A673 (cell line): ENCODE measurements around the gene NMNAT3. TPM values are rescaled to one million over a fixed set of nuclear protein-coding genes. Genes with fewer than 3 reads are reported as not detected.
"Not testable (repeated sequence)": the region's sequence is repeated elsewhere in the genome, so short reads cannot be mapped to it uniquely, and the experiment has no call there.

Source experiments
- BruUV-seq: library from RNA; stranded (reverse); fragments of 400-500 nt; replicated peaks from 2 replicates; lab custom pipeline; 2021; lab: Mats Ljungman, UMichigan
- CTCF ChIA-PET: fragments of 300-600 bp; sonication (Branson Sonifier 250); formaldehyde crosslinking; loops from one replicate; lab custom pipeline; 2022; ENCODE audit warnings: antibody characterized with exemption; lab: Charles Lee
- POLR2A ChIA-PET: fragments of 300-600 bp; sonication (Branson Sonifier 250); formaldehyde crosslinking; loops from one replicate; lab custom pipeline; 2022; ENCODE audit warnings: antibody characterized with exemption; ENCODE audit not compliant: low non-redundant PET; lab: Charles Lee
- DNase-seq: peaks from one replicate; pipeline ENCODE4 v3.0.0-alpha.2; 2015; ENCODE audit warnings: low spot score
- H3K27ac ChIP-seq: fragments of 200-600 bp; sonication (generic); 2 replicates; pipeline ENCODE4 v1.5.1; 2016; ENCODE audit warnings: mixed run types, low read depth, mild to moderate bottlenecking, mixed read lengths, antibody characterized with exemption, low read length; ENCODE audit not compliant: poor library complexity, severe bottlenecking
- H3K27me3 ChIP-seq: fragments of 200-600 bp; sonication (generic); replicated peaks from 2 replicates; pipeline ENCODE4 v1.6.1; 2017; ENCODE audit warnings: mixed run types, low read depth, mild to moderate bottlenecking, mixed read lengths, antibody characterized with exemption, low read length; ENCODE audit not compliant: insufficient read depth, poor library complexity
- H3K36me3 ChIP-seq: fragments of 200-600 bp; sonication (generic); 2 replicates; pipeline ENCODE4 v1.6.1; 2016; ENCODE audit warnings: mixed run types, mild to moderate bottlenecking, mixed read lengths, antibody characterized with exemption, low read length; ENCODE audit not compliant: insufficient read depth, poor library complexity, severe bottlenecking
- H3K4me1 ChIP-seq: fragments of 200-600 bp; sonication (generic); 2 replicates; pipeline ENCODE4 v1.6.1; 2017; ENCODE audit warnings: mixed run types, mild to moderate bottlenecking, mixed read lengths, antibody characterized with exemption, low read length; ENCODE audit not compliant: insufficient read depth, poor library complexity, severe bottlenecking
- H3K4me3 ChIP-seq: fragments of 200-600 bp; sonication (generic); 2 replicates; pipeline ENCODE4 v1.5.1; 2016; ENCODE audit warnings: low read depth, mixed run types, mild to moderate bottlenecking, mixed read lengths, low read length; ENCODE audit not compliant: poor library complexity, severe bottlenecking
- H3K9me3 ChIP-seq: fragments of 200-600 bp; sonication (generic); 2 replicates; pipeline ENCODE4 v1.6.1; 2016; ENCODE audit warnings: mixed run types, low read depth, mild to moderate bottlenecking, mixed read lengths, antibody characterized with exemption, low read length; ENCODE audit not compliant: poor library complexity, severe bottlenecking
- CTCF ChIP-seq: fragments of 300-800, 200-600 bp; sonication (generic); conservative IDR thresholded peaks from 2 replicates; pipeline ENCODE4 v1.5.1; 2017; ENCODE audit warnings: low read depth, mild to moderate bottlenecking, antibody characterized with exemption, low read length, moderate library complexity, mixed read lengths
- EZH2 ChIP-seq: fragments of 200-600 bp; sonication (generic); IDR thresholded peaks from 2 replicates; pipeline ENCODE4 v1.6.1; 2017; ENCODE audit warnings: borderline replicate concordance, low read depth, mild to moderate bottlenecking, mixed read lengths, antibody characterized with exemption, low read length; ENCODE audit not compliant: poor library complexity, severe bottlenecking
- intact Hi-C: fragments of 100-400 bp; cut with micrococcal nuclease; formaldehyde crosslinking; loops from one replicate; pipeline ENCODE4 v1.10.0; 2022; ENCODE audit not compliant: unreplicated experiment
- total RNA-seq: library from RNA; stranded (reverse); gene quantifications from 2 replicates; pipeline ENCODE4 v1.2.3, GENCODE V29; 2021

NMNAT3 gene
- total RNA-seq, 1 experiment from 2014 or later = 1.9 TPM

GRCh38 chr3:139601191-139601961 is 76.4 kb downstream of the NMNAT3 start:
- intact Hi-C loops = no loop called here

GRCh38 chr3:139597947-139598346 is 79.8 kb downstream of the NMNAT3 start:
- intact Hi-C loops = no loop called here
- Histone ChIP-seq H3K36me3 (no peaks in the 10 kb centered on the region), H3K4me3 (no peak overlapping the region), H3K9me3 (no peaks in the 10 kb centered on the region), H3K27ac (no peak overlapping the region), H3K4me1 (peaks cover 12% of the 10 kb centered on the region), H3K27me3 (no peaks in the 10 kb centered on the region)
- POLR2A ChIA-PET = no interaction called here
- BruUV-seq = no TSS peak
- TF ChIP-seq EZH2 (no peak), CTCF (no peak)
- DNase-seq = no peak
- CTCF ChIA-PET = no interaction called here

More at GRCh38 chr3:139601191-139601961, 76.4 kb downstream of the NMNAT3 start:
- Histone ChIP-seq H3K9me3 (no peaks in the 10 kb centered on the region), H3K4me3 (no peak overlapping the region), H3K36me3 (no peaks in the 10 kb centered on the region), H3K4me1 (peaks cover 15% of the 10 kb centered on the region), H3K27me3 (no peaks in the 10 kb centered on the region), H3K27ac (no peak overlapping the region)
- ChIA-PET POLR2A (no interaction called here), CTCF (no interaction called here)
- TF ChIP-seq CTCF (no peak), EZH2 (no peak)
- peak; percentile 13 for DNase-seq
- no TSS peak for BruUV-seq

GRCh38 chr3:139591186-139591585 is 86.6 kb downstream of the NMNAT3 start:
- H3K36me3 ChIP-seq, DNase-seq, H3K27ac ChIP-seq, H3K9me3 ChIP-seq, intact Hi-C loops, POLR2A ChIA-PET, H3K4me3 ChIP-seq, H3K4me1 ChIP-seq, CTCF ChIA-PET, BruUV-seq, H3K27me3 ChIP-seq: not testable (repeated sequence)

- no TSS peak for BruUV-seq
- Histone ChIP-seq H3K27ac (no peak overlapping the region), H3K36me3 (no peaks in the 10 kb centered on the region), H3K9me3 (no peaks in the 10 kb centered on the region), H3K27me3 (no peaks in the 10 kb centered on the region), H3K4me1 (no peaks in the 10 kb centered on the region), H3K4me3 (no peak overlapping the region)
- TF ChIP-seq EZH2 (no peak), CTCF (no peak; the same call in 1 of the 2 replicates)
- ChIA-PET POLR2A (no interaction called here), CTCF (no interaction called here)
- DNase-seq = peak; percentile 42
- intact Hi-C loops = no loop called here
Measured at GRCh38 chr3:139588450-139588849, 89.3 kb downstream of the NMNAT3 start.
